ENCODE measurements around the gene BPGM. TPM values are rescaled to one million over a fixed set of nuclear protein-coding genes. Genes with fewer than 3 reads are reported as not detected.
"Not testable (repeated sequence)": the region's sequence is repeated elsewhere in the genome, so short reads cannot be mapped to it uniquely, and the experiment has no call there.

Gene BPGM
- total and polyA plus RNA-seq, 4 donors, result 14.3 to 59.8 (median 19.5) TPM

DNA sequence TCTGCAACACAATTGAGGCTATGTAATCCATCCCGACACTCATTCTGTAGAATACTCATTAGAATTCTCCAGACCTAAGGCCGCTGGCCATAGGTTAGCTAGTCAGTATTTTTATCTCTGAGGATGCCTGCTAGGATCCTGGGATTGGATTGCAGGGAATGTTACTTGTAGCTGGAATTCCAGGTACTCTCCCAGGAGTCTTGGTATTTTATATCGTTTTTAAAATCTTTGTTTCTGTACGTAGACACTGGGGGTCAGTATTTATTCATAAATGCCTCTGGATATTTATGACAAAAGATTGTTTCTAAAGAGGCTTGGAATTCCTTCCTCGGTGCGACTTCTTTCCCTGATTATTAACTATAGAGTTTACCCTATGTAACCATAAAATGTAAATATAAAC, 40.1 kb downstream of the BPGM start:
- peak in 2 of 3 donors; percentile 65 to 67 for DNase-seq
- no peak for ATAC-seq (ENCODE audit: insufficient read depth, low FRiP score)
- no peak for TF ChIP-seq CTCF (IDR thresholded peaks at IDR 0.05; ENCODE audit: control extremely low read depth, extremely low read depth)
- no peak overlapping the region for H3K4me3 ChIP-seq
- H3K27me3 ChIP-seq (ENCODE audit: control insufficient read depth in 3 of 3, insufficient read depth in 3 of 3, low read length in 2 of 3), result no peaks in the 10 kb centered on the region
- WGBS, 2 donors, result 42 to 64% methylated on average over 6 of the region's 6 CpGs
- H3K27ac ChIP-seq (ENCODE audit: low read depth in 1 of 2, low read length in 1 of 2), result no peak overlapping the region
- H3K36me3 ChIP-seq (ENCODE audit: control insufficient read depth in 4 of 4, insufficient read depth in 4 of 4, low read length in 4 of 4), result no peaks in the 10 kb centered on the region
- no peak overlapping the region for H3K9ac ChIP-seq (ENCODE audit: insufficient read depth in 1 of 2, low read length in 2 of 2)
- peaks cover 0 to 6% (median 0%) of the 10 kb centered on the region in 5 donors for H3K4me1 ChIP-seq (ENCODE audit: control insufficient read depth in 5 of 5, insufficient read depth in 5 of 5, low read length in 5 of 5)
- H3K9me3 ChIP-seq (ENCODE audit: control insufficient read depth in 4 of 4, insufficient read depth in 3 of 4, low read length in 3 of 4), result no peaks in the 10 kb centered on the region

GRCh38 chr7:134689550-134689949, 42.9 kb downstream of the BPGM start:
- not testable (repeated sequence) for DNase-seq; H3K27ac ChIP-seq (ENCODE audit: low read depth in 1 of 2, low read length in 1 of 2); H3K9ac ChIP-seq (ENCODE audit: insufficient read depth in 1 of 2, low read length in 2 of 2); H3K4me3 ChIP-seq; H3K9me3 ChIP-seq (ENCODE audit: control insufficient read depth in 4 of 4, insufficient read depth in 3 of 4, low read length in 3 of 4); H3K36me3 ChIP-seq (ENCODE audit: control insufficient read depth in 4 of 4, insufficient read depth in 4 of 4, low read length in 4 of 4); H3K27me3 ChIP-seq (ENCODE audit: control insufficient read depth in 3 of 3, insufficient read depth in 3 of 3, low read length in 2 of 3); ATAC-seq (ENCODE audit: insufficient read depth, low FRiP score); H3K4me1 ChIP-seq (ENCODE audit: control insufficient read depth in 5 of 5, insufficient read depth in 5 of 5, low read length in 5 of 5)
- 79 to 86% methylated on average over 5 of the region's 5 CpGs for WGBS, 2 donors

GRCh38 chr7:134690016-134690415, 43.4 kb downstream of the BPGM start:
- no peak for TF ChIP-seq CTCF (IDR thresholded peaks at IDR 0.05; ENCODE audit: control extremely low read depth, extremely low read depth)
- peak; percentile 32 to 84 (median 77) for DNase-seq

DNA sequence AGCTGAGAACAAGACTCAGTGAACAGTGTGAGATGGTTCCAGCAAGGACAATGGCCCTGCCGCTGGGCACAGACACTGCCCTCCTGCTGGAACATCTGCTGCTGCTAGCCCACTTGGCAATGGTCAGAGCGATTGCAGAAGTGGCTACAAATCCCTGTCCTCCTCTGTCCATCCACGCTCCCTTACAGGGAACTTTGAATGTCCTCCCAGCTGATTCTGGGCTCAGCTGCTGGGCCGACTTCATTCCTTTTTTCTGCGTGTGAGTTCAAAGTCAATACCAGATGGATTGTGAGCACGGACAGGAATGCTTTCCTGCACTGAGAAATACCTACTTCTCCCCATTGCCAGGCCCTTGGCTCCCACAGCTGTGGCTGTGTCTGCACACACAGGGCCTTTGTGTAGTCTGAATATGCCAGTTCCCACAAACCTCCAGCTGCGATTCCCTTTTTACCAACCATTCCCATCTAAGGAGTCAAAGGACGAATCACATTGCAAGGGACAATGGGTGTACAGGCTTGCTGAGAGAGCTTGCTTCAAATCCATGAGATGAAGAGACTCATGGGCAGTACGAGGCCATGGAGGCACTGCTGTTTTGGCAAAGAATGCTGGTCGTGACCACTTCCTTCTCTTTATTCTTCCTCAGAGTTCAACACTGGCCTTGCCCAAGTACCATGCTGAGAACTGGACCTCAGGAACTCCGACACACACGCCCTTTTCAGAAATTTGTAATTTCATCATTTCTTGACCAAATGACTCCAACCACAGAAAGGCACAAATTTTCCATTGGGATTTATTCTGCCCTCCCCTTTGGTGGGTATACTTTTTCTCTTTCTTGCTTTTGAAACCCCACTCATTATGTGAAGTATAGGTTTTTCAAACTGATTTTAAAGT, 44.2 kb downstream of the BPGM start:
- no peak overlapping the region for H3K9ac ChIP-seq (ENCODE audit: insufficient read depth in 1 of 2, low read length in 2 of 2)

More at GRCh38 chr7:134690016-134690415, 43.4 kb downstream of the BPGM start:
- Histone ChIP-seq H3K4me1 (ENCODE audit: control insufficient read depth in 5 of 5, insufficient read depth in 5 of 5, low read length in 5 of 5) (peaks cover 0 to 7% (median 0%) of the 10 kb centered on the region in 5 donors), H3K36me3 (ENCODE audit: control insufficient read depth in 4 of 4, insufficient read depth in 4 of 4, low read length in 4 of 4) (no peaks in the 10 kb centered on the region), H3K4me3 (no peak overlapping the region), H3K9me3 (ENCODE audit: control insufficient read depth in 4 of 4, insufficient read depth in 3 of 4, low read length in 3 of 4) (no peaks in the 10 kb centered on the region), H3K27ac (ENCODE audit: low read depth in 1 of 2, low read length in 1 of 2) (no peak overlapping the region), H3K27me3 (ENCODE audit: control insufficient read depth in 3 of 3, insufficient read depth in 3 of 3, low read length in 2 of 3) (no peaks in the 10 kb centered on the region), H3K9ac (ENCODE audit: insufficient read depth in 1 of 2, low read length in 2 of 2) (no peak overlapping the region)
- no peak for ATAC-seq (ENCODE audit: insufficient read depth, low FRiP score)
- WGBS, 2 donors, result 54 to 69% methylated on average over 5 of the region's 5 CpGs

More for the DNA sequence above, 44.2 kb downstream of the BPGM start:
- no peak for DNase-seq
- no peak for TF ChIP-seq CTCF (IDR thresholded peaks at IDR 0.05; ENCODE audit: control extremely low read depth, extremely low read depth)
- 79 to 81% methylated on average over 12 of the region's 12 CpGs for WGBS, 2 donors
- no peak for ATAC-seq (ENCODE audit: insufficient read depth, low FRiP score)
- Histone ChIP-seq H3K27ac (ENCODE audit: low read depth in 1 of 2, low read length in 1 of 2) (peak overlapping the region in 1 of 2 donors; percentile 80), H3K36me3 (ENCODE audit: control insufficient read depth in 4 of 4, insufficient read depth in 4 of 4, low read length in 4 of 4) (no peaks in the 10 kb centered on the region), H3K9me3 (ENCODE audit: control insufficient read depth in 4 of 4, insufficient read depth in 3 of 4, low read length in 3 of 4) (no peaks in the 10 kb centered on the region), H3K27me3 (ENCODE audit: control insufficient read depth in 3 of 3, insufficient read depth in 3 of 3, low read length in 2 of 3) (no peaks in the 10 kb centered on the region), H3K4me3 (no peak overlapping the region), H3K4me1 (ENCODE audit: control insufficient read depth in 5 of 5, insufficient read depth in 5 of 5, low read length in 5 of 5) (peaks cover 0 to 7% (median 0%) of the 10 kb centered on the region in 5 donors)
